HCT116 (cell line): ENCODE results near the gene EIF1AD.

Experiments used
- ELF1 ChIP-seq: IDR thresholded peaks from 2 replicates; pipeline ENCODE4 v1.6.1; 2012; ENCODE audit warnings: low read depth, borderline replicate concordance
- EZH2 ChIP-seq: fragments of 200-600 bp; sonication (generic); IDR thresholded peaks from 2 replicates; pipeline ENCODE4 v1.6.1; 2017; ENCODE audit warnings: antibody characterized with exemption, mixed run types
- EZH2phosphoT487 ChIP-seq: fragments of 200-600 bp; IDR thresholded peaks from 2 replicates; pipeline ENCODE4 v1.6.1; 2018; ENCODE audit warnings: antibody characterized with exemption, borderline replicate concordance
- FOSL1 ChIP-seq: IDR thresholded peaks from 2 replicates; pipeline ENCODE4 v1.6.1; 2012; ENCODE audit warnings: low read depth
- JUND ChIP-seq: IDR thresholded peaks from 2 replicates; pipeline ENCODE4 v1.6.1; 2012
- POLR2A ChIP-seq: IDR thresholded peaks from 2 replicates; pipeline ENCODE4 v1.7.0; 2011; ENCODE audit warnings: borderline replicate concordance; ENCODE audit not compliant: insufficient read depth, insufficient read length; ENCODE audit errors: extremely low read depth
- POLR2AphosphoS5 ChIP-seq: IDR thresholded peaks from 2 replicates; pipeline ENCODE4 v1.6.1; 2011; ENCODE audit warnings: mild to moderate bottlenecking, low read depth, low read length, moderate library complexity
- RAD21 ChIP-seq: IDR thresholded peaks from 2 replicates; pipeline ENCODE4 v1.6.1; 2012; ENCODE audit warnings: low read depth, mild to moderate bottlenecking
- SP1 ChIP-seq: IDR thresholded peaks from 2 replicates; pipeline ENCODE4 v1.6.1; 2012; ENCODE audit warnings: low read depth
- YY1 ChIP-seq: IDR thresholded peaks from 2 replicates; pipeline ENCODE4 v1.6.1; 2011; ENCODE audit warnings: low read length, low read depth, moderate library complexity, mild to moderate bottlenecking; ENCODE audit not compliant: insufficient replicate concordance; ENCODE audit errors: extremely low read depth
- TF ChIP-seq, protein P1 (sequence below), 3 experiments: fragments of 200-600 bp in 1 of 3; sonication (generic) in 1 of 3; IDR thresholded peaks in 2 of 3; conservative IDR thresholded peaks in 1 of 3; 2 replicates each; pipeline ENCODE4 v1.5.1; 2012 to 2017; ENCODE audit warnings: low read depth in 2 of 3, low read length in 2 of 3, antibody characterized with exemption in 1 of 3, borderline replicate concordance in 1 of 3, control low read depth in 1 of 3, mild to moderate bottlenecking in 1 of 3, mixed read lengths in 1 of 3, mixed run types in 1 of 3, moderate library complexity in 1 of 3; ENCODE audit not compliant: insufficient read depth in 1 of 3
- TF ChIP-seq, protein P2 (sequence below): IDR thresholded peaks from 2 replicates; pipeline ENCODE4 v1.6.1; 2012; ENCODE audit warnings: low read depth

DNA sequence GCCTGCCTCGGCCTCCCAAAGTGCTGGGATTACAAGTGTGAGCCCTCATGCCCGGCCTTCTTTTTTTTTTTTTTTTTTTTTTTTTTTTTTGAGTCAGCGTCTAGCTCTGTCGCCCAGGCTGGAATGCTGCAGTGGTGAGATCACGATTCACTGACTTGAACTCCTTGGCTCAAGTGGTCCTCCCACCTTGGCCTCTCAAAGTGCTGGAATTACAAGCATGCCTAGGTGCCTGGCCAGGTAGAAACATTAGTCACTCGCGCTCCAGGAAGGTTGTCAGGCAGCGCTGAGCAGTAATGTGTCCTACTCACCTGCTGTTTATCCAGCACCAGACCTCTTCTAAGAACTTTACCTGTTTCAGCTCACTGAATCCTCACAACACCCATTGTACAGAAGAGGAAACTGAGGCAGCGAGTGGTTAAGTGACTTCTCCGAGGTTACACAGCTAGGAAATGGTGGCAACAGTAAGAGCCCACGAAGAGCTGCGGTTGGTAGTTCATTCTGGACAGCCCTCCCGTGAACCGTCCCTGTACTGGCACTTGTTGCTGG lies 9.4 kb upstream of the EIF1AD start:
- TF ChIP-seq, protein P1, sequence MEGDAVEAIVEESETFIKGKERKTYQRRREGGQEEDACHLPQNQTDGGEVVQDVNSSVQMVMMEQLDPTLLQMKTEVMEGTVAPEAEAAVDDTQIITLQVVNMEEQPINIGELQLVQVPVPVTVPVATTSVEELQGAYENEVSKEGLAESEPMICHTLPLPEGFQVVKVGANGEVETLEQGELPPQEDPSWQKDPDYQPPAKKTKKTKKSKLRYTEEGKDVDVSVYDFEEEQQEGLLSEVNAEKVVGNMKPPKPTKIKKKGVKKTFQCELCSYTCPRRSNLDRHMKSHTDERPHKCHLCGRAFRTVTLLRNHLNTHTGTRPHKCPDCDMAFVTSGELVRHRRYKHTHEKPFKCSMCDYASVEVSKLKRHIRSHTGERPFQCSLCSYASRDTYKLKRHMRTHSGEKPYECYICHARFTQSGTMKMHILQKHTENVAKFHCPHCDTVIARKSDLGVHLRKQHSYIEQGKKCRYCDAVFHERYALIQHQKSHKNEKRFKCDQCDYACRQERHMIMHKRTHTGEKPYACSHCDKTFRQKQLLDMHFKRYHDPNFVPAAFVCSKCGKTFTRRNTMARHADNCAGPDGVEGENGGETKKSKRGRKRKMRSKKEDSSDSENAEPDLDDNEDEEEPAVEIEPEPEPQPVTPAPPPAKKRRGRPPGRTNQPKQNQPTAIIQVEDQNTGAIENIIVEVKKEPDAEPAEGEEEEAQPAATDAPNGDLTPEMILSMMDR (IDR thresholded peaks at IDR 0.05 in 2 of 3, conservative IDR thresholded peaks at IDR 0.05 in 1 of 3; ENCODE audit: borderline replicate concordance in 1 of 3, insufficient read depth in 1 of 3, low read depth in 2 of 3, low read length in 2 of 3), result no peak
- TF ChIP-seq EZH2 (no peak), POLR2A (no peak), EZH2phosphoT487 (no peak), FOSL1 (no peak), POLR2AphosphoS5 (peak; percentile 46; the same call in 1 of the 2 replicates), SP1 (no peak), RAD21 (no peak), YY1 (no peak), ELF1 (no peak), JUND (no peak)
- TF ChIP-seq, protein P2, sequence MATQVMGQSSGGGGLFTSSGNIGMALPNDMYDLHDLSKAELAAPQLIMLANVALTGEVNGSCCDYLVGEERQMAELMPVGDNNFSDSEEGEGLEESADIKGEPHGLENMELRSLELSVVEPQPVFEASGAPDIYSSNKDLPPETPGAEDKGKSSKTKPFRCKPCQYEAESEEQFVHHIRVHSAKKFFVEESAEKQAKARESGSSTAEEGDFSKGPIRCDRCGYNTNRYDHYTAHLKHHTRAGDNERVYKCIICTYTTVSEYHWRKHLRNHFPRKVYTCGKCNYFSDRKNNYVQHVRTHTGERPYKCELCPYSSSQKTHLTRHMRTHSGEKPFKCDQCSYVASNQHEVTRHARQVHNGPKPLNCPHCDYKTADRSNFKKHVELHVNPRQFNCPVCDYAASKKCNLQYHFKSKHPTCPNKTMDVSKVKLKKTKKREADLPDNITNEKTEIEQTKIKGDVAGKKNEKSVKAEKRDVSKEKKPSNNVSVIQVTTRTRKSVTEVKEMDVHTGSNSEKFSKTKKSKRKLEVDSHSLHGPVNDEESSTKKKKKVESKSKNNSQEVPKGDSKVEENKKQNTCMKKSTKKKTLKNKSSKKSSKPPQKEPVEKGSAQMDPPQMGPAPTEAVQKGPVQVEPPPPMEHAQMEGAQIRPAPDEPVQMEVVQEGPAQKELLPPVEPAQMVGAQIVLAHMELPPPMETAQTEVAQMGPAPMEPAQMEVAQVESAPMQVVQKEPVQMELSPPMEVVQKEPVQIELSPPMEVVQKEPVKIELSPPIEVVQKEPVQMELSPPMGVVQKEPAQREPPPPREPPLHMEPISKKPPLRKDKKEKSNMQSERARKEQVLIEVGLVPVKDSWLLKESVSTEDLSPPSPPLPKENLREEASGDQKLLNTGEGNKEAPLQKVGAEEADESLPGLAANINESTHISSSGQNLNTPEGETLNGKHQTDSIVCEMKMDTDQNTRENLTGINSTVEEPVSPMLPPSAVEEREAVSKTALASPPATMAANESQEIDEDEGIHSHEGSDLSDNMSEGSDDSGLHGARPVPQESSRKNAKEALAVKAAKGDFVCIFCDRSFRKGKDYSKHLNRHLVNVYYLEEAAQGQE, result no peak
